22Rv1 (cell line): ENCODE results near the gene AGPAT4.

Experiments used
- ZFX ChIP-seq: fragments of 450-650 bp; IDR thresholded peaks from 2 replicates; pipeline ENCODE4 v1.6.1; 2017; ENCODE audit warnings: antibody characterized with exemption, borderline replicate concordance
- TF ChIP-seq, protein P1 (sequence below): fragments of 450-650 bp; IDR thresholded peaks from 2 replicates; pipeline ENCODE4 v1.5.1; 2017; ENCODE audit warnings: mild to moderate bottlenecking

DNA sequence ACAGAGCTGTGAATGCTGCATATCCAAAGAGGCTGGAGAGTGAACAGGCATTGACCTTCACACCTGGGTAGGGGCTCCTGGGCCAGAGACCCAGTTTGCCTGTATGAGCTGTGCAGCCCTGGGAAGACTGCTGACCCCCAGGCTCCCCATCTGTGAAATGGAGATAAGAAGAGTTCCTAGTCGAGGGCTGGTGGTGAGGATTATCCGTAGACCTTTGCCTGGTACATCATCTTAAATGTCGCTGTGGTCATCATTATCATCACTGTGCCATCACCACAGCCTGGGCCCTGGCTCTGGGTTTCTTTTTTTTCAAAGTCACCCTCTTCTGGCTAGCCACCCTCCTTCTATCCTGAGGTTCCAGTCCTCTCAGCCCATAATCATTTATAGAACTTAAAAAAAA is 12.0 kb downstream of the AGPAT4 start:
- TF ChIP-seq, protein P1, sequence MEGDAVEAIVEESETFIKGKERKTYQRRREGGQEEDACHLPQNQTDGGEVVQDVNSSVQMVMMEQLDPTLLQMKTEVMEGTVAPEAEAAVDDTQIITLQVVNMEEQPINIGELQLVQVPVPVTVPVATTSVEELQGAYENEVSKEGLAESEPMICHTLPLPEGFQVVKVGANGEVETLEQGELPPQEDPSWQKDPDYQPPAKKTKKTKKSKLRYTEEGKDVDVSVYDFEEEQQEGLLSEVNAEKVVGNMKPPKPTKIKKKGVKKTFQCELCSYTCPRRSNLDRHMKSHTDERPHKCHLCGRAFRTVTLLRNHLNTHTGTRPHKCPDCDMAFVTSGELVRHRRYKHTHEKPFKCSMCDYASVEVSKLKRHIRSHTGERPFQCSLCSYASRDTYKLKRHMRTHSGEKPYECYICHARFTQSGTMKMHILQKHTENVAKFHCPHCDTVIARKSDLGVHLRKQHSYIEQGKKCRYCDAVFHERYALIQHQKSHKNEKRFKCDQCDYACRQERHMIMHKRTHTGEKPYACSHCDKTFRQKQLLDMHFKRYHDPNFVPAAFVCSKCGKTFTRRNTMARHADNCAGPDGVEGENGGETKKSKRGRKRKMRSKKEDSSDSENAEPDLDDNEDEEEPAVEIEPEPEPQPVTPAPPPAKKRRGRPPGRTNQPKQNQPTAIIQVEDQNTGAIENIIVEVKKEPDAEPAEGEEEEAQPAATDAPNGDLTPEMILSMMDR = no peak
- TF ChIP-seq ZFX = no peak
